HG02588 (cell line): Measurements from ENCODE around the gene GCHFR.

Source experiments
- ATAC-seq: cut with Tn5 transposase; IDR thresholded peaks from one replicate; pipeline ENCODE4 v1.9.1; 2021; ENCODE audit warnings: mild to moderate bottlenecking, moderate library complexity; ENCODE audit not compliant: unreplicated experiment

The GCHFR gene

GRCh38 chr15:40775740-40776536, 12.1 kb downstream of the GCHFR start:
- no peak for ATAC-seq

GRCh38 chr15:40776537-40777141, 12.8 kb downstream of the GCHFR start:
- no peak for ATAC-seq

- ATAC-seq, result no peak
Measured at GRCh38 chr15:40782609-40783227, 18.9 kb downstream of the GCHFR start.

GRCh38 chr15:40785164-40785563, 21.3 kb downstream of the GCHFR start:
- ATAC-seq, result no peak

- ATAC-seq, result no peak
Measured at GRCh38 chr15:40785814-40786213, 21.9 kb downstream of the GCHFR start.

- no peak for ATAC-seq
Measured at GRCh38 chr15:40787344-40787841, 23.5 kb downstream of the GCHFR start.

GRCh38 chr15:40787991-40788390, 24.1 kb downstream of the GCHFR start:
- ATAC-seq, result no peak

GRCh38 chr15:40789119-40789518, 25.3 kb downstream of the GCHFR start:
- no peak for ATAC-seq

GRCh38 chr15:40789999-40790398, 26.1 kb downstream of the GCHFR start:
- no peak for ATAC-seq

GRCh38 chr15:40790718-40791117, 26.9 kb downstream of the GCHFR start:
- no peak for ATAC-seq

- no peak for ATAC-seq
Measured at GRCh38 chr15:40792394-40792793, 28.5 kb downstream of the GCHFR start.

- ATAC-seq, result no peak
Measured at GRCh38 chr15:40793216-40793989, 29.5 kb downstream of the GCHFR start.

- ATAC-seq, result no peak
Measured at GRCh38 chr15:40796041-40796440, 32.2 kb downstream of the GCHFR start.

GRCh38 chr15:40796512-40796911, 32.6 kb downstream of the GCHFR start:
- no peak for ATAC-seq

- ATAC-seq, result no peak
Measured at GRCh38 chr15:40799523-40799922, 35.7 kb downstream of the GCHFR start.

- no peak for ATAC-seq
Measured at GRCh38 chr15:40803076-40803475, 39.2 kb downstream of the GCHFR start.

GRCh38 chr15:40803688-40804087, 39.8 kb downstream of the GCHFR start:
- ATAC-seq, result no peak

- no peak for ATAC-seq
Measured at GRCh38 chr15:40806672-40807027, 42.8 kb downstream of the GCHFR start.

- peak; percentile 92 for ATAC-seq
Measured at GRCh38 chr15:40807028-40807887, 43.4 kb downstream of the GCHFR start, which contains the start of the genes DNAJC17 and ZFYVE19. TSS of gene DNAJC17 (minus strand) at chr15:40807473. CDS start at chr15:40807446, 27 bp downstream. TSS of gene ZFYVE19 (plus strand) at chr15:40807089. CDS start at chr15:40807590, 501 bp downstream.

GRCh38 chr15:40807888-40808461, 44.1 kb downstream of the GCHFR start:
- no peak for ATAC-seq
